Gastroesophageal sphincter (tissue), 3 donors: ENCODE data around the gene TRIP12.

Experiments used
- POLR2A ChIP-seq, 2 donors: fragments of 450-650 bp; IDR thresholded peaks; one replicate each; pipeline ENCODE4 v1.6.1; 2017; ENCODE audit warnings: antibody characterized with exemption in 2 of 2, mild to moderate bottlenecking in 2 of 2, moderate library complexity in 1 of 2
- TF ChIP-seq, protein P1 (sequence below), 4 experiments: fragments of 200-600 bp in 2 of 4; fragments of 450-650 bp in 2 of 4; sonication (generic) in 1 of 4; IDR thresholded peaks; one replicate each; pipeline ENCODE4 v1.5.1; 2017 to 2019; ENCODE audit warnings: antibody characterized with exemption in 4 of 4, mild to moderate bottlenecking in 2 of 4, moderate library complexity in 2 of 4

DNA sequence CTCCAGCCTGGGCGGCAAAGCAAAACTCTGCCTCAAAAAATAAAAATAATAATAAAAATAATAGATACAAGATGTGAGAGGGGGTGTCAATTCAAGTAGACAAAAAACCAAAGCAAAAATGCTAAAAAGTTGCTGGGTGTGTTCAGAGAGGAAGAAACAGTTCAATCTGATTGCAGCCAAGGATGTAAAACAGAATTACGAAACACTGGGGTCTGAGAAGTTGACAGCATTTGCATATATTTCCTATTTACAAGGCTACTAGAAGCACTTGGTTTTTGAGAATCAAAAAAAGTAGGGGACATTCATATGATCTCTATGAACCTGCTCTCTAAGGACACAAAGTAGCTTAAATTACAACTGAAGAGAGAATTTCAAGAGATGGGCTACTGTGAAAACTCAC, 7.6 kb downstream of the TRIP12 start:
- TF ChIP-seq, protein P1, sequence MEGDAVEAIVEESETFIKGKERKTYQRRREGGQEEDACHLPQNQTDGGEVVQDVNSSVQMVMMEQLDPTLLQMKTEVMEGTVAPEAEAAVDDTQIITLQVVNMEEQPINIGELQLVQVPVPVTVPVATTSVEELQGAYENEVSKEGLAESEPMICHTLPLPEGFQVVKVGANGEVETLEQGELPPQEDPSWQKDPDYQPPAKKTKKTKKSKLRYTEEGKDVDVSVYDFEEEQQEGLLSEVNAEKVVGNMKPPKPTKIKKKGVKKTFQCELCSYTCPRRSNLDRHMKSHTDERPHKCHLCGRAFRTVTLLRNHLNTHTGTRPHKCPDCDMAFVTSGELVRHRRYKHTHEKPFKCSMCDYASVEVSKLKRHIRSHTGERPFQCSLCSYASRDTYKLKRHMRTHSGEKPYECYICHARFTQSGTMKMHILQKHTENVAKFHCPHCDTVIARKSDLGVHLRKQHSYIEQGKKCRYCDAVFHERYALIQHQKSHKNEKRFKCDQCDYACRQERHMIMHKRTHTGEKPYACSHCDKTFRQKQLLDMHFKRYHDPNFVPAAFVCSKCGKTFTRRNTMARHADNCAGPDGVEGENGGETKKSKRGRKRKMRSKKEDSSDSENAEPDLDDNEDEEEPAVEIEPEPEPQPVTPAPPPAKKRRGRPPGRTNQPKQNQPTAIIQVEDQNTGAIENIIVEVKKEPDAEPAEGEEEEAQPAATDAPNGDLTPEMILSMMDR (IDR thresholded peaks at IDR 0.05), result no peak
- no peak for TF ChIP-seq POLR2A (IDR thresholded peaks at IDR 0.05)
